GM18502 (cell line): Measurements from ENCODE around the gene MAP7D2.
A peak's percentile ranks its signal among the peaks of the same experiment; 100 is the strongest.

Experiments
- ATAC-seq: cut with Tn5 transposase; IDR thresholded peaks from one replicate; pipeline ENCODE4 v1.9.1; 2021; ENCODE audit warnings: mild to moderate bottlenecking; ENCODE audit not compliant: unreplicated experiment, poor library complexity

MAP7D2 gene

GRCh38 chrX:19990151-19990555, 126.6 kb downstream of the MAP7D2 start:
- ATAC-seq, result peak; percentile 26

DNA sequence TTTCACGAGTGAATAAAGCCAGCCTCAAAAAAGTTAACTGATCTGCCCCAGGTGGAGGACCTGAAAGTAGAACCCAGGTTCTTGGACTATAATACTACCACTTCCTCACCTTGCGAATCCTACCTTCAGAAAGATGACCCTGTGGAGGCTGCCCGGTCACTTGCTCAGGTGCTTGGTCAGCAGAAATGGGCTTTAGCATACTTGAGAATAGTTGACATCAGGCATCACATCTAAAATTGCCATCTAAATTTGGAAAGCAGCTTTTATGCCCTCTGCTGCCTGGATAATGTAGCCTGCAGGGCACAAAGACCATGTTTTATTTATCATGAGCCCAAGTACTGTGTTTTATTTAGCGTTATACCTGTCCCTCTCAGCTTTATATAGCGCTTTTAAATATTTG, 128.9 kb downstream of the MAP7D2 start:
- no peak for ATAC-seq

DNA sequence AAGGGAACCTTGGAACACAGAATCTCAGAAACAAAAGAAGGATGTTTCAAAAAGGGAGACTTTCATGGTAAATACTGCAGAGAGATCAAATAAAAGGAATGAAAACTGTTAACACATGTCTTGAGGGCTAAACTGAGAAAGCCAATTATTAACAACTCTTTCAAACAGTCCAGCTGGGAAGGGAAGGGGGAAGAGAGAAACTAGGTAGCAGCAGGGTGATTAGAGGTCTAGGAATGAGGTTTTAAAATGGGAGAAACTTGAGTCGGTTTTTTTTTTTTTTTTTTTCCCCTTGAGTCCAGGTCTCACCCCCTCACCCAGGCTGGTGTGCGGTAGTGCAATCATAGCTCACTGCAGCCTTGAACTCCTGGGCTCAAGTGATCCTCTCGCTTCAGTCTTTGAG, 130.2 kb downstream of the MAP7D2 start:
- ATAC-seq, result no peak

- ATAC-seq, result no peak
Observed at GRCh38 chrX:19981947-19982346, 134.8 kb downstream of the MAP7D2 start.

DNA sequence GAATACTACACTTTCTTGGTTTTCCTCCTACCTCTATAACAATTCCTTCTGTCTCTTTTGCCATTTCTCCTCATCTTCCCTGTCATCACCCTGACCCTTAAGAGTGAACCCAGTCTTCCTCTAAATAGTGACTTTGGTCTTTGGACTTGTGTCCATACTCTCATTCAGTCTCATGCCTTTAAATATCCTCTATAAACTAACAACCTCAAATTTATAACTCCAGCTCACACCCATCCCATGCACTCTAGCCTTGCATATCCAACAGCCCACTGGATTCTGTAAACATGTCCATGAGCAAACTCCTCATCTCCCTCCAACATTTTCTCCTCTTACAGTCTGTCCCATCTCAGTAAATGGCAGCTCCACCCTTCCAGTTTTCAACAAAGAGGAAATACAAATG, 140.9 kb downstream of the MAP7D2 start:
- ATAC-seq, result no peak

DNA sequence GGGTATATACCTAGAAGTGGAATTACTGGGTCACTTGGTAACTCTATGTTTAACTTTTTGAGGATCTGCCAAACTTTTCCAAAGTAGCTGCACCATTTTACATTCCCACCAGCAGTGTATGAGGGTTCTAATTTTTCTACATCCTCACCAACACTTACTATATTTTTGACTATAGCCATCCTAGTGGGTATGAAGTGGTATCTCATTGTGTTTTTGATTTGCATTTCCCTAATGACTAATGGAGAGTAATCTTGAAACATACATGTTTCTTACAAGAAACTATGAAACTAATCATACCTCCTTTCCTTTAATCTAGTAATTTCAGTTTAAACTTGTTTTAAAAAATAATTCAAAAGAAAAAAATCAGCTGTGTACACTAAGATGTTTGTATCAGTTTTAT, 143.7 kb downstream of the MAP7D2 start:
- no peak for ATAC-seq

DNA sequence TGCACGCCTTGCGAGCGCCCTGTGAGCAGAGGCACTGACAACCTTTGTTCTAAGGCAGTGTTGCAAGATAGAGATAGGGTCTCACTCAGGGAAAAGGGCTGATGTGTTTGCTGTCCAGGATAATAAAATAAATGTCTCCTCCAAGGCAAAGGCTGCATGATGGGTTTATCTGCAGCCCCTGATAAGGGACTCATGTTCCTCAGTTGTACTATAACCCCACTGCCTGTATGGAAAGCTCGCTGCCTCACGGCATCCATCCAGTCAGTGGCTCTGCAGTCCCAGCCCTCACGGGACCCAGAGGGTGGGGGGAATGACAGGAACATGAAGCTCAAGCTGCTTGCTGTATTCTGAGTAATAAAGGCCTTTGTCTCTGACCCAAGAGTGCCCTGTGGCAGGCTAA, 148.4 kb downstream of the MAP7D2 start:
- ATAC-seq, result no peak

DNA sequence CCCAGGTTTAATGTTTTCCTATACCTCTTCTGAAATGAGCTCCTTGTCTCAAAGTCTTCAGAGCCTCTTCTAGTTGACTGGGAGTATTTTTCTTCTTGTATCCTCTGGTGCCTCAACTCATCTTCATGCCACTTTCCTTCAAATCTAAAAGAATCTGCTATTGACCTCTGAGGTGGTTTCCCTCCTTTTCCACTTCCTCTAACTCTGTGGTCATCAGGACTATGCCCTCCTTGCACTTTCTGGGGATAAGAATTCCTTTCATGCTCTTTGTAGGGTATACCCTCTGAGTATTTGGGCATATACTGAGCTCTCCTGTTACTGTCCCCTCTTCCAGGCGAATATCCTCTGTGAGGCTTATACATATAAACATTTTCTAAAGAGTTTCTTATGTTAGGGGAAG, 150.7 kb downstream of the MAP7D2 start:
- ATAC-seq, result no peak

- peak; percentile 80 for ATAC-seq
Observed at GRCh38 chrX:19964017-19964710, 152.5 kb downstream of the MAP7D2 start.

DNA sequence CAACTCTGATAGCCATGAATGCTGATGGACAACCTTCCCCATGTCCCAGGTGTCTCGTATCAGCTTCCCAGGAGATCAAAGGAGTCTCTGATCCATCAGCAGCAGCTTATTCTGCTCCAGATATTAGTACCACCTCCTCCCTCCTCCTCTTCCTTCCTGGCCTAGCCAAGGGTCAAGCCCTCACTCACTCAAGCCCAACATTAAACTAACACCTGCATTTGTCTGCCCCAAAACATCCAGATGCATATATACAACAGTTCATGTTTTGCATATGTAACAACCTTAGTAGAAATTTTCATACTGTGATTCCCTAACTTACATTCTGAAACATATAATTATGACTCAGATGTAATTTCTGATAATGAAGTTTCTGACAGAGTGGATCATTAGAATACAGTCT, 155.8 kb downstream of the MAP7D2 start:
- ATAC-seq, result no peak

GRCh38 chrX:19958552-19959486, 157.9 kb downstream of the MAP7D2 start:
- ATAC-seq, result no peak

DNA sequence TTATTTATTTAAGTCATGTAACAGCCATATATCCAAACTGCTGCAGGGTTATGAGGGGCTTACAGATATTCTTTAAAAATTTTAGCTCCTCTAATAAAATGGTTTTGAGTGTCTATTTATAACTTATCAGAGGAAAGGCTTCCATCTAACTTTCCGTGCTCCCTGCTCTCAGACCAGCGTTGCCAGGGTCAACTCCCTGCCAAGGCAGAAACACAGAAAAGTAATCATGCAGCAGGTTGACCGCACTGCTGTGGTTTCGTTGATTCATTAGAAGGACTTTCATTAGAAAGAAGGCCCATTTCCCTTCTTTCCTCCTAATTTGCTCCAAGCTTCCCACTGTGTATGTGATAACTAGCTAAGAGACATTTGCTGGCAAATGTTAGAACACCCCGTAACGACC, 159.8 kb downstream of the MAP7D2 start:
- no peak for ATAC-seq
